ENCODE data around the gene TNS2.

Gene TNS2

DNA sequence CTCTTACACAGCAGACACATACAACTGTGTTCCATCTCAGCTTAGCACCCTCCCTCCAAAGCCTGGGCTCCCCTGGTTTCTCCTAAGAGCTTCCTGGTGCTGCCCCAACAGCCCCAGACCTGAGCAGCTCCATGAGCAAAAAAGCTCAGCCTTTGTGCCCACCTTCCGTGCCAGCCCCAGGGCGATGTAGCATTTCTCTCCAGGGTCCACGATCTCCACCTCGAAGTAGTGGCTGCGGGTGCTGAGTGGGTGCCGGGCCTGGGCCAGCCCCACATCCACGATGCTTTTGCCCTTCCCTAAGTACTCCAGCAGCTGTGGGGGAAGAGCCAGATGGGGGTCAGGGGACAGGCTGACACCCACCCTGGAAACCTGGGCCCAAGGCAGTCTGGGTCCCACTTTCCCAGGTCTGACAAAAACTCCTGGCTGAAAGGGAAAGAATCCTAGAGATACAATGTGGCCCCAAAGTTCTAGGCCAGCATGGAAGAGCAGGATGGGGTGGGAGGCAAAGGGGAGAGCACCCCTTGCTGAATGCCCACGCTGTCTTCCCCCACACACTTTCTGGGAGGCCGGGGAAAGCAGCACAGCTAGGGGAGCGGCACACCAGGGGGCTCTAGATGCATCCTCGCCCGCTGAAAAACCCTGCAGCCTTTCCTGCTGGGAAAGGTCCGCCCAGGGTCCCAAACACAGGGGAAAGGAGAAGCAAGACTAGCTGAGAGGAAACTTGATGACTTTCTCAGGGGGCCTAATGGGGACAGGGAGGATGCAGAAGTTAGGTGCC, 18.3 kb downstream of the TNS2 start:
- DNase-seq (ENCODE audit: low spot score) (no peak), FAIRE-seq (no peak)

DNA sequence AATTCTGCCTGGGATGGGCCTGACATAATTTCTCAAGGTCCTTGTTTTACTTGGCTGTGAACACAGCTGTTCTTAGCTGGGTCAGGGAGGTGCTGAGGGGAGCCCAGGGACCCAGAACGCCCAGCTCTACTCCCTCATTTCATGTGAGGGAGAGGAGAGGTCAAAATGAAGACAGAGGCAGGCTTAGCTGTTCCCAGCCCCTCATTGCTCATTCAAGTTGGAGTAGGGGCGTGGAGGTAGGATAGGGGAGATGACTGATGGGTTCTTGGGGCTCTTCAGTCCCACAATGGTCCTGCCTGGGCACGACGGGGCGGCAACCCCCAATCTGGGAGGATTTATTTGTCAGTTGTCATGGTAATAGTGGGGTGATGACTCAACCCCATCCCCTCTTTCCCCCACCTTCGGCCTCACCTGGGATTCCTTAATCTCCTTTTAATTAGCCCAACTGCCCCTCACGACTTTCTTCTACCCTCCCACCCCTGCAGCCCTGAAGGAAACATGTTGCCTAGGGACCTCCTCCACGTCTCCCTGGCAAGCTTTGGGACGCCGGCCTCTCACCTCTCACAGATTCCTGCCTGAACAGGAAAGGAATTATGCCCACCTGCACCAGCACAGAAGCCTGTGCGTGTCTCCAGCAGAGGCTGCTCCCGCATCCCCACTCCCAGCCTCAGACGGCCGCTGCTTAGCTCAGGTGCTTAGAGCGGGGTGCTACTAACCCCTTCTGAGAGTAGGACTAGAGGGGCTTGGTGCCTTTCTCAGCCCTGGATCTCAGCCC, 19.1 kb downstream of the TNS2 start:
- FAIRE-seq: no peak

DNA sequence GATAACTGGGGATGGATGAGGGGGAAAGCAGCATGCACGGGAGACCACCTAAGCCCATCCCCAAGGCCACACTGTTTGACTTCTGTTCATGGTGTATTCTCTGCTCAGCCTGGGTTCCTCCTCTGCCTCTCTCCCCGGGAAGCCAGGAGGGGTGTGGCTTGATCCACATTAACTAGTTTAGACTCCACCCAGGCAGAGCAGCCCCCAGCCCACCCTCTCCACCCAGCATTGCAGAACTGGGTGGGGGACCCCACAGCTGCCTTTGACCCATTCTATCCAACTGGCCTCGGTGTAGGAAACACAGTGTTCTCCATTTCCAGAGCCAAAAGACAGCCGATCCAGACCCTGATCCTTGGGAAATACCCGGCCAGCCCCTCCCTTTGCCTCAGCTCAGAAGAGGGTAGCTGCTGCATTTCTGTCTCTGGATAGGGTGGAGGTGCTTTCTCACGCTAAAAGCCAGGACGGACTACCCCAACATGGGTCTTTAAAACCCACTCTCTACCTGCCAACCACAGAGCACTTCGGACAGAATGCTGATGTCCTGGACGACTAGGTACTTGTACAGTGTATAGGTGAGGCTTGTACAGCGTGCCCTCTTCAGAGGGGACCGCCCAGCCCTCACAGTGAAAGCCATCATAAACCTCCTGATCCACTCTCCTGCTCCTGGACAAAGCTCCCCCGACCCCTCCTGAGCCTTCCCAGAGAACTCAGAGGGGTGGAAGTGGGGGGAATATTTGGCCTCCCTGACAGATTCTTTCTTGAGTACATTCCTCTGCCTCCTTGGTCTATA, 20.0 kb downstream of the TNS2 start:
- no peak for DNase-seq (ENCODE audit: low spot score)
- FAIRE-seq: no peak

More for the DNA sequence above, 19.1 kb downstream of the TNS2 start:
- no peak for DNase-seq (ENCODE audit: low spot score)

DNA sequence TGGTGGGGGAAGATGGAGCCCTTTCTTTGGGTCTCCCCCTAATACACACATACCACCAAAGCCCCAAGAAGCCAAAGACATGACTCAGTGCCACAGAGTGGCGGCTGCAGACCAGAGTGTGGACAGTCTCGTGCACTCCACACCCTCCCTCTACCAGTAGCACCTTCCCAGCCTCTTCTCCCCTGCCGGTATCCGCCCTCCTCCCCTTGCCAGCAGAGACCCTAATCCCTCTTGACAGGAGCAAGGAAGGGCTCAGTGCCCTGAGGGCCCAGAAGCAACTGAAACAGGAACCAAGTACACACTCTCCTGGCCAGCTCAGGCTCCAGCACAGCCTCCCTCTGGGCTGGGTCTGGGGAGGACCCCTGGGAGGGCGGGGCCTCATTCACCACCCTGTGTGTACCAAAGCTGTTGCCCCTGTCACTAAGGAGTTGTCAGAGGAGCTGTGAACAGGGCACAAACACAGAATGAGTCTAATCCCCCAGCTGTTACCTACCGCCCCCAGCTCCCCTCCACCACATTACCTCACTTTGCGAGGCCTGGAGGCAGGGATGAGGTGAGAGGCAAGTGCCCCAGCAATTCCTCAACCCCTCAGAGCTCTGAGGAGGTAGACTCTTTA, 21.1 kb downstream of the TNS2 start:
- FAIRE-seq: no peak
- DNase-seq (ENCODE audit: low spot score): no peak

DNA sequence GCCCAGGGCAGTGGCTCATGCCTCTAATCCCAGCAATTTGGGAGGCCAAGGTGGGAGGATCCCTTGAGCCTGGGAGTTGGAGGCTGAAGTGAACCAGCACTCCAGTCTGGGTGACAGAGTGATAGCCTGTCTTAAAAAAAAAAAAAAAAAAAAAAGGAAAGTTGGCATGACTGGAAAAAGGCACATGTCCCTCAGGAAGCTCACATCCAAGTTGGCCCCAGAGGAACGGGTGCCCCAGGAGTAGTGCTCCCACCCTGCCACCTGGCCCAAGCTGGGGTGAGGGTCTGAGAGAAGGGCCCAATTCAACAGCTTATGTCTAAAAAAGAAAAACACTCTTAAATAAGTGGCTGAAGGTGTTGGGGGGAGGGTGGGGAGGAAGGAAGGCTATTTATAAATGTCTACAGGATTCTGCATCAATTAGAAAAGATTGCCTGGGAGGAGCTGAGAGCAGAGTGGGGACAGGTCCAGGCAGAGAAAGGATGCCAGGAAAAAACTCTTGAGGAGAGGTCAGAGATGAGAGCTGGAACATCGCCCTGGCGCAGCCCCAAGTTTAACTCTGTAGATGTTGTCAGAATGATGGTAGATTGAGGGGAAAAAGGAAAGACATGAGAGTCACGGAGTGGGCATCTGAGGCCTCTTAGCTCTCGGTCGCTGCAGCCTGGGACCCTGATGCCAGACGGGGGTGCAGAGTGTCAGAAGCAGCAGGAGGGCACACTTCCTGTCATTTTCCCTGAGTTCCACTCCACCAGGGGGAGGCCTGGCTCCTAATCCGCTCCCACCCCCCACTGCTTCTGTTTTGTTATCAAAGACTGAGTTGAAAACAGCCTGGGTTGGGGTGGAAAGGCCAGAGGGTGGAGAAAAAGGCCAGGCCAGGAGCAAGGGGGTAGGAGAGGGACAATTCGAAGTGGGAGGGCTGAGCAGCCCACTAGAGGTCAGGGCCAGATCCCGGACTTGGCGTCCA, 22.0 kb downstream of the TNS2 start:
- FAIRE-seq: no peak
- no peak for DNase-seq (ENCODE audit: low spot score)

DNA sequence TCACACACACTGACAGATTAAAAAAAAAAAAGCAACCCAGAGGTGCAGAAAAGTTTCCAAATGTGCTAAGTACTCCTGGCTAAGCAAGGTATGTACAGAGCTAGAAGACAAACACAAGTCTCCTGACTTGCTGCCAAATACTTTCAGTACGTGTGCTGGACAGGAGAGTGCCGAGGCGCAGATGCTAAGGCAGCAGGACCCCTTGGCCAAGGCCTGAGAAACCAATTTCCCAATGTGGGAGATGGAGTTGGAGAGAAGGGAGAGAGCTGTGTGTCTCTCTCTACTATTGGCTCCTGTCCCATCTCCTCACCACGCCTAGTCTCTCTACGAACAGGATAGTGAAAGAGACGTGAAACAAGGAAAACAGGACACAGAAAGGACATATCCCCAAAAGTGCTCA, 24.0 kb downstream of the TNS2 start:
- FAIRE-seq (no peak), DNase-seq (ENCODE audit: low spot score) (no peak)

DNA sequence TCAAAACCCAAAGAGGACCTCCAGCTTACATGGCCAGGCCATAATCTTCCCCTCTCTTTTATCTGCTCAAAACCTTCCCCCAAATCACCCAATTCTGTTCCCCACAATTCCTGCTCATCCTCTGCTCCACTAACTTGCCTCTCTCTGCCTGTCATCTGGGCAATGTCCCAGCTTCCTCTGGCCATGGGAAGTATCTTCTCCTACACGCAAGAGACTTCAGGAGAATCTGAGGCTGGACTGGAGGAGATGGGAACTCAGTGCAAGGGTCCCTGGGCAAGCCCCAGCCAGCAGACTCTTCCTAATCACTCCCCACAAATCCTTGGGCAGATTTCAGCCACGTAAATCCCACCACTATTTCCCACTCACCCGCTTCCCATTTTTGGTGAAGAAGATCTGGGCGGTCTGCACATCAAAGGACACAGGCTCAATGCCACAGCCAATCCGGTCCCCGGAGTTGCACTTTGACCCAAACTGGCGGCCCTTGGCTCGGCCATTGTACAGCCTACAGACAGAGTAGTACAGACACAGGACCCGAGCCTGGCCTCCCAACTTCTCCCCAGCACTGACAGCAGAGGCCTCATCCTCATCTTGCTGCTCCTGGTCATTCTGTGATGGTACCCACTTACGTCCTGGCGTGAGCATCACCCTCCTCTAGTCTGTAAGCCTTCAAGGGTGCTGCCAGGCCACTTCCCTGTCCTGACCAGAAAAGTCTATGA, 24.6 kb downstream of the TNS2 start:
- FAIRE-seq (no peak), DNase-seq (ENCODE audit: low spot score) (no peak)

DNA sequence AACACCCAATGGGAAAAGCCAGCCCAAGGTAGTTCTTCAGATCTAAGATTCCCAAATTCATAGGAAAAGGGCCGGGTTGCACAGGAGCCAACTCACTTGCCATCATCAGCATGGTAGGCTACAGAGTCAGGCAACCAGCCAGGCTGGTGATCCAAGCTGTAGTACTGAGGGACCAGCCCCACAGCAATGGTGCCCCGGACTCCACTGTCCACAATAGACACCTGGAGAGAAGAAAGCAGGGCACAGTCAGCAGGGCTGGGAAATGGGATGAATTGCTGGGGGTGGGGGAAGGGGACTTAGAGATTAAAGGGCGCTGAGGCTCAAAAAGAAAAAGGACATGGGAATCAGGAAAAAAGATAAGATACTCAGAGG, 25.1 kb downstream of the TNS2 start:
- no peak for DNase-seq (ENCODE audit: low spot score)
- FAIRE-seq: no peak

DNA sequence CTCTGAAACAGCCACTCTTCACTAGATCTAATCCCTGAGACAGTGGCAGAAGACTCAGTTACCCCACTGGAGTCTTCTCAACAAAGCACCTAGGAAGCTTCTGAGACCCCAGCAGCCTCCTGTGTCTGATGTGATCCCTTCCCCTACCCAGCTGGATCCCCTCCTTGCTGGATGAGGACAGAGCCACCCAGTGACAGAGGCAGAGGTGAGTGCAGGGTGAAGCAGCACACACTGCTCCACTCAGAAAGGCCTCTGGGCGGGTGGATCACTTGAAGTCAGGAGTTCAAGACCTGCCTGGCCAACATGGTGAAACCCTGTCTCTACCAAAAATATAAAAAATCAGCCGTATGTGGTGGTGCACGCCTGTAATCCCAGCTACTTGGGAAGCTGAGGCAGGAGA, 26.6 kb downstream of the TNS2 start:
- DNase-seq (ENCODE audit: low spot score): no peak
- FAIRE-seq: no peak

DNA sequence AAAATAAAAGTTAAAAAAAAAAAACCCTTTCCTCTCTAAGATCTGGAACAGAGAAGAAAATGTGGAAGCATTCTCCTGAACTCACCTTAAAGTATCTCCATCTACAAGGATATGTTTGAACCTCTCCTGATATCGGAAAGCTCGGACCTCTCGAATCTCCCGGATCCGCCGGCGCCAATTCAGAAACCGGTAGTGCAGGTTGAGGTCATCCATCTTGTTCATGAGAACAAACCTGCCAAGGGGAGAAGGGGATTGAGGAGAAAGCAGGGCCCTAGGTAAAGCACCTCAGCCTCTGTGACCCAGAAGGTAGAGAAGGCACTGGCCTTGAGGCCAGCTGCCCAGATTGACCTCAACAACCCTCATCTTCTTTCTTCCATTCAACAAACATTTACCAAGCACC, 27.2 kb downstream of the TNS2 start:
- no peak for FAIRE-seq

DNA sequence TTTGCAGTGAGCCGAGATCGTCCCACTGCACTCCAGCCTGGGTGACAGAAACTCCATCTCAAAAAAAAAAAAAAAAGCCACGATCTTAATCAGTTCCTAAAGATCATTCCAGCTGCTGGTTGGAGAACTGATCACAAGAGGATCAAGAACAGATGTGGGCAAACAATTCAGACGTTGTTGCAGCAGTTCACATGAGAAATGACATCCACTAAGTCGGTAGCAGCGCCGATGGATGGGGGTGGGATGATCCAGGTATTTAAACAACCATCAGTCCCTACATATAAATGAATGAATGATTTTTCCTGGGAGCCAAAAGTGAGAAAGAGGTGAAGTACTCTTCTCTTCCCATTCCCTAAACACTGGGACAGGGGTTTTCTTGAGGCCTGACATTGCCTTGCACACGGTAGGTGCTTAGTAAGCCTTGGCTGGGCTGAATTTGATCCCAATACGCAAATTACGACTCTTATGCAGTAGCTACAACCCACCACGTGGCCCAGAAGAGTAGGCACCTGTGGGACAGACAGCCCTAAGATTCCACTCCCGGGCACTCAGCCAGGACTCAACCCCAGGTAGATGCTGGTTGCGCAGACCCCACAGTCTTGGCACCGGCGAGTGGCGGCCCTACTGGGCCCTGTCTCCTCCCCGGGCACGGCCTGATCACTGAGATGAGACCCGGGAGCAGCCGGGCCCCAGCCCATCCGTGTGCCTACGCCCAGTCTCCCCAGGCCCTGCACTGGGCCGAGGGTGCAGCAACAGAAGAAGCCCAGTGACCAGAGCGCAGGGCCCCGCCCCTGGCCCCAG, 28.8 kb downstream of the TNS2 start:
- DNase-seq (ENCODE audit: low spot score) (no peak), FAIRE-seq (no peak)

More for the DNA sequence above, 27.2 kb downstream of the TNS2 start:
- DNase-seq (ENCODE audit: low spot score): no peak

DNA sequence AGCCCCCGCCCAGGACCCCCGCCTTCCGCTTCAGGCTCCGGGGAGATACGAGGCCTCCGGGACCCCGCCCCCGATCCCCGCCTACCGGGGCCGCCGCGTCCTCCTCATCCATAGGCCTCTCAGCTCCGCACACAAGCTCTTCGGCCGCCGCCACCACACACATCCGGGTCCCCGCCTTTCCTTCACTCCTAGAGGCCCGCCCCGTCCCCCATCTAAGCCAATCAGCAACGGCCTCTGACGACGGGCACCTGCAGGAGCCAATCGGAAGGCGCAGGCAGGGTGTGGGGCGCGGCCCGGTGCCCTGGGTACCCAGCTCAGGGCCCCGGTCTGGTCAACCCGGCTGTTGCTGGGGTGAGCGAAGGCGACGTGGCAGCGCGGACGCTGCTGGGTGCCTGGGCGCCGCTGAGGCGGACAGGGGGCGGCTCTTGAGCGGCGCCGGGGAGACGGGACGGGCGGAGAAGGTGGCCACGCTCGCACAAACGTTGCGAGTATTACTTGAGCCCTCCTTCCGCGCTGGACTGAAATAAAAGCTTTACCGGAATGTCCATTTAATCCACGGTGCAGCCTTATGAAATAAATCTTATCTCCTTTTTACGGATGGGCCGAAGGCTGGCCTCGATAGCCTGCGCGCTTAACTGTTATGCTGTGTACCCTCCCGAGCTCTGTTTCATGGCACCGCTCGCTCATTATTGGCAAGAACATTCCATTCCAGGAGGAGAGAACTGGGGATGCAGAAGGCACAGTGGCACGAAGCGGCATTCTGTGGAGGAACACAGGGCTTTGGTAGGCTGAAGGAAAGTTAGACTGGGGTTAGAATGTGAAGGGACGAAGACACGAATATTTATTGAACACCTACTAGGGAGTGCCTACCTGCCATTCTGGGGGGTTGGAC, 29.6 kb downstream of the TNS2 start, which contains the start of gene SPRYD3:
Gene SPRYD3, minus strand, starts transcription at position 165 of the 892 bp plus-strand sequence. Its CDS starts 57 bp downstream, at position 108.
- FAIRE-seq: no peak
- DNase-seq (ENCODE audit: low spot score): peak; percentile 100

DNA sequence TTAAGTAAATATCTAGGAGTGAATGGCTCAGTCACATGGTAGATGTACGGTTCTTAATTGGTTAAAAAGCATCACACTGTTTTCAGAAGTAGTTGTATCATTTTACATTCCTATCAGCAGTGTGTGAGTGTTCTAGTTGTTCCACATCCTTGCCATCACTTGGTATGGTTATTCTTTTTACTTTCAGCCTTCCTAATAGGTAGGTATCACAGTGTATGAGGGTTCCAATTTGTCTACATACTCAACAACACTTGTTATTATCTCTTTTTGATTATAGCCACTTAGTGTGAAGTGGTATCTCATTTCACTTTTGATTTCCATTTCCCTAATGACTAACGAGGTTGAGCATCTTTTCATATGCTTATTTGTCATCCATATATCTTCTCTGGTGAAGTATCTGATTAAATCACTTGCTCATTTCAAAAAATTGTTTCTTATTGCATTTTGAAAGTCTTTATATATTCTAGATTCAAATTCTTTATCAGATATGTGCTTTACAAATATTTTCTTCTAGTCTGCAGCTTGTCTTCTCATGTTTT, 32.8 kb downstream of the TNS2 start:
- DNase-seq (ENCODE audit: low spot score) (no peak), FAIRE-seq (no peak)

DNA sequence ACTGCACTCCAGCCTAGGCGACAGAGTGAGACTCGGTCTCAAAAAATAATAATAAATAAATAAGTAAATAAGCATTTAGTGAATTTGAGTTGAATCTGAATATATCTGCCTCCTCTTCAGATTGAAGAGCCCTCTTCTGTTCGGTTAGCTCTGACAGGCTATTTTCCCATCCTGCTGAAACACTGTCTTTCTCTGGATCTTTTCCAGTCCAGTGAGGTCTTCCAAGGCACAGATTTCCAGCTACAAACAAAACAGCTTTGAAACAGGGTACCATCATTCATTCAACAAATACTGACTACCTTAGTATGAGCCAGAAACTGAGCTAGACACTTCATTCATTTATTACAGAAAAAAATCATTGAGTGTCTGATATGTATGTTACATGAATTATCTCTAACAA, 36.5 kb downstream of the TNS2 start:
- DNase-seq (ENCODE audit: low spot score) (no peak), FAIRE-seq (no peak)

DNA sequence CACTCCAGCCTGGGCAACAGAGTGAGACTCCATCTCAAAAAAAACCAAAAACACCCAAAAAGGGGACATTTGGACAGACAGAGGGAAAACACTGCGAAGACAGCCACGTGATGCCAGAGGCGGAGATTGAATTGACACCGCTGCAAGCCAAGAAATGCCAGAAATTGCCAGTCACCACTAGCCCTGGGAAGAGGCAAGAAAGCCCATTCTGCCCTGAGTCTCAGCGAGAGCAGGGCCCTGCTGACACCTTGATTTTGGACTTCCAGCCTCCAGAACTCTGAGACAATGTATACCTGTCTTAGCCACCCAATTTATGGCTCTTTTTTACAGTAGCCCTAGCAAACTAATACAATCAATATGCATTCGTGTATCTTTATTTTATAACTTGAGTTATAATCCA, 40.2 kb downstream of the TNS2 start:
- DNase-seq (ENCODE audit: low spot score) (no peak), FAIRE-seq (no peak)

DNA sequence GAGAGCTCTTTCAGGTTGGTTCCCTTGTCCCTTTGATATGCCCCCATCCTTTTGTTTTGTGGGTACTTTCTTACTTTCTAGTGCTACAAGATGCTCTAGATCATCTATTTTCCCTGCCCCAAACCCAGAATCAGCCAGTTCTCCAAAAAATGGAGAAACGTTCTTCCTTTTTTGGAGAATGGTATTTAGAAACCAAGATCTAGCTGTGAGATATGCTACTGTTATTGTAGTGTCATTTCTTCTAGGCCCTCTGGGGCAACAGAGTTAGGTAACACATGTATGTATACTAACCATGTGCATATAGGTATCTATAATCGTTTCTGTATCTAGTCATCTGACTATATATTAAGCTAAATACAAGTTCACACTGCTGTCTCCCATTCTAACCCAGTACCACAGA, 40.7 kb downstream of the TNS2 start:
- FAIRE-seq: no peak
- no peak for DNase-seq (ENCODE audit: low spot score)

DNA sequence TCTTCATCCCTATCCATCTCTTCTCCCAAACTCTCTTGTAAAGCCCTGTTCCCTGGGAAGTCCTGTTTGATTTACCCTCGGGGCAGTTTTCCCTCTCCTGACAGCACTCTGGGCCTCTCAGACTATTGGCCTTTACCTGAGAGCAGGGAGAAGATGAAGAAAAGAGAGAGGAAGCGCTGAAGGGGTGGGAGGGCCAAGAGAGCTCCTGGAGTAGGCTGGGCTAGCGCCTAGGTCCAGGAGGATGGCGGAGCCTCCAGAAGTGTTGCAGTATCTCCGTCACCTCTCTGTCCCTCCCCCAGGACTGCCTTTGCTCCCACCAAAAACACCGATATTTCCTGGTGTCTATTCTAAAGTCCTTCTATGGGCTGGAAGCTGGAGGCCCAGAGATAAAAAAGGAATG, 41.9 kb downstream of the TNS2 start:
- FAIRE-seq (no peak), DNase-seq (ENCODE audit: low spot score) (no peak)

All from urothelium cell line (cell line).